GM18861 (cell line): ENCODE results near the gene ANP32A.

ENCODE experiments used
- ATAC-seq: cut with Tn5 transposase; IDR thresholded peaks from one replicate; pipeline ENCODE4 v1.9.1; 2021; ENCODE audit not compliant: unreplicated experiment

Gene ANP32A

DNA sequence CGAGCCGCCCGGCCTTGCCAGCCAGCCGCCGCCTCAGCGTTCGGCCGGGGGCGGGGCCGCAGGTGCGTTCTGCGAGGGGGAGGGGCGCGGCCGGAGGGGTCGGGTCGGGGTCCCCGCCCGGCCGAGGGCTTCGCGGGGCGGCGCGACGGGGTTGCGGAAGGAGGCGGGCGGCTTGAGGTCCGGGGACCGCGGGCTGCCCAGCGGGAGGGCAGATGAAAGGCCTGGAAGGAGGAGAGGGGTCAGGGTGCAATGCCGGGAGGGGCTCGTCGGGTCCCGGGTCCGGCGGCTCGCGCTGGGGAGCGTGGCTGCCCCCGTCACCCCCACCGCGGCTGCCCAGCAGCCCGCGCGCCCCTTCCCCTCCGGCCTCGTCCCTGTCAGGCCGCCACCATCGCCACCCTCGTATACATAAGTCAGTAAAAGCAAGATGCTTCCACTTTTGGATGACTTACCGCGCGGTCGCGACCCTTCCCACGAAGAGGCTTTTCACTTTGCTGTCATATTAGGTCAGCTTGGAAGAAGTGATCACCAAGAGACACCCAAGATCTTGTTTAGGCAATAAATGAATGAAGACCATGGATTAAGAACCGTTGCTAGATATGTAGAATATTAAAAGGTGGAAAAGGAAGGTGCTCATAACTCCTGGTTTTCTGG is 620 bp upstream of the ANP32A start:
- no peak for ATAC-seq

DNA sequence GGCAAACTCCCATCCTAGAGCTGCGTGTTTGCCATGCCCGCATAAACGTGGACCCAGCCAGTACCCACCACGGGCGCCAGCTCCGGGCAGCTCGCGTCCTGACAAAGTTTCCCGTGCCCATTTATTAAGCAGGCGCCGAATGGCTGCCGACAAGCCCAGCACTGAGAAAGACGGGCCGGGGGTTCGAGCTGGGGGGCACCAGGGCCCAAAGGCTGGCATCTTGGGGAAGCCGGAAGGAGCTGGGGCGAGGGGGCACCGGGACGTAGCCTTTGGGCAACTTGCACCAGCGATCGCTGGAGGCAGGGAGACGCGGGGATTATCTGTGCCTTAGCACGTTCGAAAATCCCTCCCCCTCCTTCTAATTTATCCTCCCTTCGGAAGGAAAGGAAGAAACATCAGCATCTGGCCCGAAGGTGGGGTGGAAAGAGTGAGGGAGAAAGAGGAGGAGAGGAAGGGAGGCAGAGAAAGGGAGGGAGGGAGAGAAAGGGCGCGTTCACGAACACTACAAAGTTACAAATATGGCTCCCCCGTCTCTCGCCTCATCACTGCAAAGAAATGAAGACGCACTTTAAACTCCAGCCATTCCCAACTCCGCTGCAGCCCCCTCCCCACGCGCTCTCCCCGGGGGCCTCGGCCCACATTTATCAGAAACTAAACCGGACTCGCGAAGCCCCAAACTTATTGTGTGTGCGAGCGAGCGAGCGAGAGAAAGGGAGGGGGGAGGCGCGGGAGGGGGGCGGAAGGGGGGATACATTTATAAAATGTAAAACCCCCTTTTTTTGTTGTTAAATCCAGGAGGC is 1.0 kb downstream of the ANP32A start:
- no peak for ATAC-seq

DNA sequence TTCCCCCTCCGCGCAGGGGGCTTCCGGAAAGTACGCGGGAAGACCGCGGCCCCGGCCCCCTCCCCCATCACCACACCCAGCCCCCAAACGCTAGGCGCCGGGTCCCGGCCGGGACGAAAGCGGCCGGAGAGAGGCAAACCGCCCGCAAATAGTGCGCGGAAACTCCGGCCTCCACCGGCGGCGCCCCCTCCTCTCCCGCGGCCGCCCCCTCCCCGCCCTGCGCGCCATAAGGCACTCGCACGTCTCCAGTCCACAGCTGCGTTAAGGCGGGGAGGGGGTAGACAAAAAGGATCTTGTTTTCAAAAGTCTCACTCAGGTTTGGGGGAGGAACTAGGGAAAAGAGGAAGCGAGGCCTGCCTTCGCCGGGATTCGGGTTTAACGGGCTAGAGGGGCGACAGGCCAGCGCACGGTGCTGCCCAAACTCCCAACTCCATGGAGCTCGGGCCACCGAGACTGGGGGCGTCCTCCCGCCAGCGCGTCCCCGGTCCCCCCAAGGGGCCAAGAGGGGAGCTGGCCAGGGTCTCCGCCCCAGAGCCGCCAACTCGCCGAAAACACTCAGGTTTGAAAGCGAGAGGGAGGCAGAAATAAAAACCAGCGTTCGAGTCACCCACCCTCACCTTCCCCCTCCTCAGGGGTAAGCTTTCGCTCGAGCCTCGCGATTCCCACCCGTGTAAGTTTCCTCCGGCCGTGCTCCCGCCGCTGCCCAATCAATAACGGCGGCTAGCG is 1.8 kb downstream of the ANP32A start:
- ATAC-seq: no peak

DNA sequence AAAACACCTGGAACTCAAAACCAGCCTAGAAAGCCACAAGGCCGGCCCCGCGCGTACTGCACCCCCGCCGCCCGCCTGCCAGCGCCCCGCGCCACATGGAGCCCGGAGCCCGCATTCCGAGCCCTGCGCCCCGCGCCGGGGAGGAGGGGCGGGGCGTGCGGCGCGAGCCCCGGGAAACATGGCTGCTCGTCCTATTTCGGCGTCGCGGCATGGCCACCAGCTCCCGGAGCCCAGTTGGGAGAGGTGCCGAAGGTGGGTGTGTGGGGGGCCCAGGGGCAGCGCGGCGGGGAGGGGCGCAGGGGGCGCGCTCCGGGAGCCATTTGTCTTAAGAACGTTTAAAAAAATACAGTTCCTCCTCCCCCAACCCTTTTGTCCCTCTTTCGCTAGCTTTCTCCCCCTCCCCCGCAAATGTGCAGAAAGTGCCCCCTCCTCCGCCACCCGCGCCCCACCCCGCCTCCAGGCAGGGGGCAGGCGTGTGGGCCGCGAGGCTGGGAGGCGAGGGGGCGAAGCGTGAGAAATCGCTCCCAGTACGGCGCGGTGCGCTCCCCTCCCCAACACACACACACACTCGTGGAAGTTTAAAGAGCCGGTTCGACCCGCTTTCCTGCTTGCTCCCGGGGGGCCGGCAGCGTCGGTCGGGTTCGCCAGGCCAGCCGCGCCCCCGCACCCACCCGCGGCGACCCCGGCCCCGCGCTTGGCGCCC is 2.5 kb downstream of the ANP32A start:
- no peak for ATAC-seq

DNA sequence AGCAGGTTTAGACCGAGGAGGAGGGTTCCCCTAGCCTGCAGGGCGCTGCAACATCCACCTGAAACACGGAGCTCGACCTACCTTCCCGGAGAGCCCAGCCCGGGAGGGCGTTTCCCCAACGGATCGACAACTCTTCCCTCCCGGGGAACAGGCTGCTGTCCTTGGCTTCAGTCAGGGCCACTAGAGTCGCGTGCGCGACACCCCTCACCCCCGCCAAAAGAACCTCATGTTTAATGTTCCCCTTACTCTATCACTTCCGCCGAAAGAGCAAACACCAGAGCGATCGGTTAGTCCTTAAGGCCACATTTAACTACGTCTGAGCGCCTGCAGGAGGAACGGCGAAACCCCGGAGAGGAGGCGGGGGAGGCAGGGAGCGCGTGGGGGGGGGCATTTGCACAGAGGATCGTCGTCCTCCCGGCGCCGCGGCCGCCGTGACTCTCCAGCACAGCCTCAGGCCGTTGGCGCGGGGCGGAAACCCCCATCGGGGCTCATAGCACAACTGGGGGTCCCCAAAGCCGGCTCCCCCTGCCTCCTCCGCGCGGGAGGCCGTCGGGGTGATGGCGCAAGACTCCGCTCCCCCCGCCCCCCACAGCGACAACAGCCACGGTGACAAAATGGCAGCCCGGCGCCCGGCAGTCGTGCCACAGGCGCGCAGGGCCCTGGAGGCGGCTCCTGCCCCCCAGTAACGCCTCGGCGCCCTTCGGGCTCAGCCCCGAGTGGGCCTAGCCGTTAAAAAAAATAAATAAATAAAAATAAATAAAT is 3.2 kb downstream of the ANP32A start:
- no peak for ATAC-seq

DNA sequence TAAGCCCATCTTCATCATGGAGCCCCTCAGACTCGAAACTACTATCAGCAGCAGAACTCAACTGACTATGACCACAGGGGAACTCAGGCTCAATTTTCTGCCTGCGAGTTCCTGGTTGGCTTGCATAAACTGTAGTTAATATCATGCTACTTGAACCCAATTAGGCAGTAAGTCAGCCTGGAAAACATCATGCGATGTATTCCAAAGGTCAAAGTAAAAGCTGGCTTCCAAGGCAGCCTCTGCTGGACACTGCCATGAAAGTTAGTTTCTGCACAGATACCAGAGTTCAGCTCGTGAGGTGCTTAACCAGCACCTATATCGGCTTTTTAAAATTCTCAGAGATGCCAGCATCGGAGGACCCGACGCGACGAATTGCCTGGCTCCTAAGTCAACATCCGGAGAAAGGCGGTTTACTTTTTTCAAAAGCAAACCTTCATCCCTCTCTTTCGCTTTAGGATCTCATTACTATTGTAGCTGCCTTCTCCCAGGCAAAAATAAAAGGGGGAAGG is 3.8 kb downstream of the ANP32A start:
- ATAC-seq: no peak

DNA sequence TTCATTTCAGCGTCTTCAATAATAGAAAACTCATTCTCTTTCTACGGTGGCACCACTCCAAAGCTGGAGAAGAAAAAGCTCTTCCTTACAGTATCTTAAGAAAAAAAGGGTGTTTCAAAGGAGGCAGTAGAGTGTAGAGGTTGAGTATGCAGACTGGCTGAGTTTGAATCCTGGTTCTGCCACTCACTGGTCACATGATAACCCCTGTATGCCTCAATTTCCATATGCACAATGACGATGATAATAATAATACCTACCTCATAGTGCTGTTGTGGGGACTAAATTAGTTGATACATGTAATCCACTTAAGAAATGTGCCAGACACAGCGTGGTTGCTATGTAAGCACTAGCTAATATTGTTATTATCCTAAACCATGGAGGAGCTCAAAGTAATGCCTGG is 4.5 kb downstream of the ANP32A start:
- no peak for ATAC-seq

DNA sequence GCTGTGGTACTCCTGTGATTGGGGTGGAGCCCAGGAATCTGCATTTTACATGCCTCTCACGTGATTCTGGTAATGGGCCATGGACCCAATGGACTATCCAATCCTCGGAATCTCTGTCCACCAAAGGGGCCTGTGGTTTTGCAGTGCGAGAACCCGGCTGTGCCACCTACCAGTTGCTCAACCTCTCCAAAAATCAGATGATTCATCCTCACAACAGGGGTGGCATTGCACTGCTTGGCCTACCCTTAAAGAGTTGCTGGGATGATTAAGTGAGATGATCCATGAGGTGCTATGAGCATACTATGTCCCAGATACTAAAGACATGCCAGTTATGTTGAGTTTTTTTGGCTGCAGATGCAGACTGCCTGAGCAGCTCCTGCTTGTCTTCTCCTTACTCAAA is 5.1 kb downstream of the ANP32A start:
- no peak for ATAC-seq

DNA sequence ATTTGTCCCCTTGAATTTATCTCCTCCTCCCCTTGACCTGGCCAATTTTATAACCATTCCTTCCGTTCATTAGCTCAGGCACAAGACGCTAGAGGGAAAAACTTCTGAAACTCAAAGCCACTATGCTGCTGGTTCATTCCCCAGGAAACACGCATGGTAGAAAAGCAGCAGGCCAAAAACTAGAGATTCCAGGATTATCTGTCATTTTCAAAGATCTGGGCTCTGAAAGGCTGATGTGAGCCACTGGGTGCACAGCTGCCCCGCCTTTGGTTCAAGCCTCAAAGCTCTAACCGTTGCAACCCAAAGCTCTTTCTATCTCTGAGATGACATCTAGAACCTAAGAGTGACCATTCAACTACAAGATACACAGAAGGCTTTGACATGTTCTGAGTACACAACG is 6.1 kb downstream of the ANP32A start:
- no peak for ATAC-seq

DNA sequence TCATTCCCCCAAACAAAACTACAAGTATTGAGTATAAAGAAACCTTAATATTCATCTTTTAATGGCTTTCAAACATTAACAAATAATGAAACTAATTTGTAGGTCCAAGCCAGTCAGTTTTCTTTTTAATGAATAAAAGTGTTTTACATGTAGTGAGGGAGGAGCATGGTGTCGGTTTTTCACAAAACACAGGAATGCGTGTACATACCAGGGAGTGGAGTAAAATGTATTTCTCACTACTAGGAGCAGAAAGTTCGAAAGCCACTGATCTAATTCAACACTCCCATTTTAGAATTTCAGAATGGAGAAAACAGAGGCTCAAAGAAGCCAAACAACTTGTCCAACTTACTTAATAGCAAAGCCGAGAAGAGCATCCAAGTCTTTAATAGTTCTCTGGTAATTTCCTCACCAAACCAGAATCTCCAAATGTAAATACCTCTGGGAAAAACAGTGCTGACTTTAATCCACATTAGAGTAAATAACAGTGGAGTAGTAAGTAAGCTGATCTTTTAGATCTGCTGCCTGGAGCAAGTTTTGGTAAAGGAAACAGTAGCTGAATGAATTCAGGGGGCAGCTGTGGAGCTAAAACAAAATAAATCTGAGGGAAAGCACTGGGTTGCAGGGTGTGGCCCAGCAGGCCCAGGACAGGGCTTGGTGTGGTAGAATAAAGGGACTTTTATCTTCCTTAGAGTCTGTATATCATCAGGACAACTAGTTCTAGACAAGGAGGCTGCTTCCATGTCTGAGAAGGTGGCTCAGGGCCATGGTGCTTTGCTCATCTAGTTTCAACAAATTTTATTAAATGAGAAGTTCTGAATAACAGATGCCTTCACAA is 7.9 kb downstream of the ANP32A start:
- ATAC-seq: no peak

DNA sequence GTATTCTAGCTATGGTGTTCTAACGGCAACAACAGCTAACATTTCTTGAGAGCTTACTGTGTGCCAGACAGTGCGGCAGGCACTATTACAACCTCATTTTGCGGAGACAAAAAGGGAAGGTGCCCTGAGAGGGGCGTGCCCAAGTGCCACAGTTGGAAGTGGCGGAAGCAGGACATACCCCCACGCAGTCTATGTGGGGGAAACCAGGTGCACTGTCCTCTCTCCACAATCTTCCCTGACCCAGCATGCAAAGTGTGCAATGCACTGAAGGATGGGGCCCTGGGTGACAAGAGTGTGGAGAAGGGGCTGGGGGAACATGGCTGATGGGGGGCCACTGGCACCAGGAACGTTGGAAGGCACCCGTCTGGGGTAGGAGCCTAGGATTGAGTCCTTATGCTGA is 8.6 kb downstream of the ANP32A start:
- no peak for ATAC-seq

DNA sequence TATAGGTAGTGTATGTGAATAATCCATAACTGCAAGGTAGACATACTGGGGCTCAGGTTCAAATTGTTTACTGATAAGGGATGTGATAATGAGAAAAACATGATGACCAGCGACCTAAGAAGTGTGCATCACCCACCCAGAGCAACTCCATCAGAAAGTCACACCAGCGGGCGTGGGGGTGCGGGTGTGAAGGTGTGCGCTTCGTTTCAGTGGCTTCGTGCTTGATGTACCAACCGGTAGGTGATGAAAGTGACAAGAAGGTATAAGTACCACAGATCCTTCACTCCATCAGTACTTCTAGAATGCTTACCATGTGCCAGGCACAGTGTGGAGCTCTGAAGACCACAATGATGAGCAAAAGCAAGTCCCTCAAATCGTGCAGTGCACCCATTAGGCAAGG is 11.2 kb downstream of the ANP32A start:
- no peak for ATAC-seq

DNA sequence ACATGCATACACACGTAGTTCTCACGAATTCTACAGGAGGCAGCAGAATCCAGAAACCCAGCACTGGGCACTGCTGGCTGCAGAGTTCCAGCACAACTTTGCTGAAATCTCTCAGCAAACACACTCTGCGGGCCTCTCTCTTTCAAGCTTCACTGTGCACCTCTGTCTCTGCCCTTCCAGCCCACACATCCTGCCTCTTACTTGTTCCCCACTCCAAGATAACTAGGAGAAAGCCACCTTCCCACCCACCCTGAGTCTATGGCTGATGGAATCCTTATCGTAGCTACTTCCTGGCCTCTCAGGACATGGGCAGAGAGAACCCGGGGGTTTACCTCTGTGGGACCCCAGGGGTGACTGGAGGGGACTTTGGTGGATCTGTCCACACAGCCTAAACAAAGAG is 11.9 kb downstream of the ANP32A start:
- ATAC-seq: no peak

DNA sequence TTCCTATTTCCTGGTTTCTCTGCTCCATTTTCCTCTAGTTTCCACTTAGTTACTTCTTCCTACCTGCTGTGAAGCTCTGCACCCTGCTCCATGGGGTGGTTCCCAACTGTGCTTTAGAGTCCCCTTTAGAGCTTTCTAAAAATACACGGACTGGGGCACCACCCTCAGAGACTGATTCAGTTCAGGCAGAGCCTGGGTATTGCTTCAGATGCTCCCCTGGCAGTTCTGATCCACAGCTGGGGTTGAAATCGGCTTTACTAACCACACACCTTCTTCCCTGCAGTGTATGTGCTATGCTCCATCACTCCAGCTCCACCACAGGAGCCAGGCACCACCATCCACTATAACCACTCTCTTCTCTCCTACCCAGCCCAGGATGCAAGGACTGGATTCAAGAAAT is 12.6 kb downstream of the ANP32A start:
- ATAC-seq: no peak

DNA sequence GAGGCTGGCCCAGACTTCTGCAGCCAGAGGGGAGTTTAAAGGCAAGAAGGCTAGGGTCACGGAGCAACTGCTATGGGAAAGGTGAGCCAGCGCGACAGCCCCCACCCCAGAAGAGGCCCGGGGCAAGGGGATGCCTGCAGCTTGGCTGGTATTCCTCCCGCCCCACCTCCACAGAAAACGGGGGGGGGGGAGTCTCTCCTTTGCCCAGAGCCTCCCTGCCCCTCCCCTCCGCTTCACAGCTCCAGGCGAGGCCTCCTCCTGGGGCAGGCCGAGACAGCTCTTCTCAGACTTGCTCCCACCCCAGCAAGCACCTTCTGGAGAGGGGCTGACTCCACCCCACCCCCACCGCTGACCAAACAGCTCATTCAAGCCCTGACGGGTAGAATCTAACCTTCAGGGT is 13.4 kb downstream of the ANP32A start:
- ATAC-seq: no peak

DNA sequence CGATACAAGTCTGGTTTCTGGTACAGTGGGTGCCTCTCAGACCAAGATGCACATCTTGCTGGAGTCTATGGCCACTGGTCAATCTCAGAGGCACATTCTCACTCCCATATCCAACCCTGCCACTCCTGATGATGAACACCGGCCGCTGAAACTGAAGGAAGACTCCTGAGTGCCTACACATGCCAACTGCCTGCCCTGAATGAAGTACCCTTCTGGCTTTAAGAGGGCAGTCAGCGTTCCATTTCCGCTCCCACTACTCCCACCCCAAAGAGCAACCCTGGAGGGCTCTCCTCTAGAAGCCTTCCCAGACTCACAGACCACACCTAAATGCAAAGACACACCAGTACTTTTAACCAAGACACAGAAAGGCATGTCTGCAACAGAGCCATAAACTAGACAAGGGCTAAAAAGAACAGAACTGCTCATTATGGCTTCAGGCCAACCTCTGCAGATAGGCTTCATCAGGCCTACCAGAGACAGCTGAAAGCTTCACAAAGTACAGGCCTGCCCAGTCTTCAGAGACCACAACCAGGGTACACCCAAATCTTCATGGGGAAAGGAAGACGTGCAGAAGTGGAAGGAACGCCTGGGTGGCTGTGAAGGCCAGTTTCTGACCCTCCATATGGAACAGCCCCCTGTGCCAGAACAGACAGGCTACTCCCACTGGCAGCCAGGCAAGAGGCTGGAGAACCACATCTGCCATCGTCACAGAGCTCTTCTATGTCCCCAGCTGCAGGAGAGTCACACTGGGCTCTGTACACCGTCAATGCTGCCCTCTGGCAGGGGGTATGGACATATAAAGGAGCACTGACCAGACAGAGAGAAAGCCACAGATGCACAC is 14.3 kb downstream of the ANP32A start:
- ATAC-seq: no peak

DNA sequence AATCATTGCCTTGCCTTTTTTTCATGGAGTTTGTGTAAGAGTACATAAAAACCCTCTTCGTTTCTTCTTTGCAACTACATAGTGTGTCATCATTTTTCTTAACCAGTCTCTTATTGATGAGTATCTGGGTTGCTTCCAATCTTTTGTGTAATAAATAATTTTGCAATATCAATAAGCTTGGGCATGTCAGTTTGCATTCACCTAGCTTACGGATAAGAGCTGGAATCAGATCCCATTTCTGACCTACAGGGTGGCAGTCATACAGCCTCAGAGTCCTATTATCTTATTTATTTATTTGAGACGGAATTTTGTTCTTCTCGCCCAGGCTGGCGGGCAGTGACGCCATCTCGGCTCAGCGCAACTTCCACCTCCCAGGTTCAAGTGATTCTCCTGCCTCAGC is 18.3 kb downstream of the ANP32A start:
- no peak for ATAC-seq

DNA sequence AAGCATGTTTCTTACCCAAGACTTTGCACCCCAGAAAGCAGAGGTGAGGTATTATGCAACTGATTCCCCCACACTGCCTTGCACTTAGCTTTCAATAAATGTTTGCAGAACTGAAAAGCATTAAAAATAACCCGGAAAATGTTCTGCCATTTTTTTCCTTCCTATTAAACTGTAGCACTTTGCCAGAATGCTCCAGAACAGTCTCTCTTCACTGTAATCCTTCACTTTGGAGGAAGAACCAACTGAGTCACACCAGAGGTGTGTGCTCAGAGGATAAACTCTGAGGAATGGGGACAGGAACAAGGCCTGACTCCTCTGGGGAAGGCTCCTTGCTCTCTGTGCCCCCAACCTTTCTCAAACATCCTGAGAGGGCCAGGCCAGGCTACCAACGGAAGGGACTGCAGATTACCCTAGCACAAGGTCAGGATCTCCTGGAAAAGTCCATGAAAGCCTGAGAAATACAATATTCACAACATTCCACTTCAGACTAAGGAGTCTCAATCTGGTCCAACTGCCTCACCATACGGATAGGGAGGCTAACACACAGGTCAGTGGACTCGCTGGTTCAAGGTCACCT is 19.0 kb downstream of the ANP32A start:
- ATAC-seq: no peak
